K562 (cell line): Measurements from ENCODE around the gene WDR90. TPM values are rescaled to one million over a fixed set of nuclear protein-coding genes. Genes with fewer than 3 reads are reported as not detected.
A peak's percentile ranks its signal among the peaks of the same experiment; 100 is the strongest.

Experiments
- ATAC-seq: fragments of 200-7000 bp; cut with Tn5 transposase; 3 replicates; pipeline ENCODE4 v1.9.1; 2020; ENCODE audit warnings: moderate library complexity
- BruUV-seq: library from RNA; stranded (reverse); fragments of 400-500 nt; replicated peaks from 2 replicates; lab custom pipeline; 2021; lab: Mats Ljungman, UMichigan
- CTCF ChIA-PET: fragments of 300-600 bp; formaldehyde crosslinking; extraction: SDS; loops from one replicate; lab custom pipeline; 2021; ENCODE audit warnings: low intra/inter-chr PET ratio; lab: Yijun Ruan, JAX
- POLR2A ChIA-PET: fragments of 300-600, 350-650 bp; sonication (Branson Sonifier 250); formaldehyde crosslinking; extraction: SDS; loops from one replicate; lab custom pipeline; 2021; ENCODE audit warnings: antibody characterized with exemption, inconsistent platforms; lab: Yijun Ruan, JAX
- DNase-seq, 4 experiments: peaks; one replicate each; pipeline versions ENCODE4 v3.0.0 to v3.0.0-alpha.2; 2011 to 2018; ENCODE audit warnings: low spot score in 3 of 4, mixed read lengths in 3 of 4; ENCODE audit errors: extremely low read depth in 1 of 4
- FAIRE-seq: peaks from 2 replicates; lab custom pipeline; 2011; peaks lifted over from hg19 to GRCh38; lab: Jason Lieb, UNC
- H2AFZ ChIP-seq: 2 replicates; pipeline ENCODE4 v1.6.0; 2011; ENCODE audit warnings: low read depth, low read length, control low read depth, inconsistent platforms
- H3K27ac ChIP-seq: fragments of 200-600 bp; 3 replicates; pipeline ENCODE4 v1.8.0; 2011; ENCODE audit warnings: low read depth, mild to moderate bottlenecking, control low read depth, inconsistent platforms, low read length, moderate library complexity, mixed read lengths; ENCODE audit errors: extremely low read depth
- H3K27me3 ChIP-seq, 2 experiments: fragments of 300-600 bp in 1 of 2; 2 replicates in 1 of 2; 3 replicates in 1 of 2; pipeline versions ENCODE4 v1.6.0 to v1.8.0; 2011; ENCODE audit warnings: inconsistent platforms in 2 of 2, low read length in 2 of 2, mild to moderate bottlenecking in 1 of 2, mixed read lengths in 1 of 2, moderate library complexity in 1 of 2; ENCODE audit not compliant: control insufficient read depth in 2 of 2, insufficient read depth in 2 of 2
- H3K36me3 ChIP-seq: fragments of 300-600 bp; 3 replicates; pipeline ENCODE4 v1.8.0; 2011; ENCODE audit warnings: mild to moderate bottlenecking, low read length, inconsistent platforms; ENCODE audit not compliant: control insufficient read depth, insufficient read depth
- H3K4me1 ChIP-seq, 2 experiments: fragments of 200-600 bp in 1 of 2; replicated peaks in 1 of 2; 2 replicates in 1 of 2; 3 replicates in 1 of 2; pipeline versions ENCODE4 v1.5.1 to v1.8.0; 2011; ENCODE audit warnings: inconsistent platforms in 2 of 2, low read length in 2 of 2, mild to moderate bottlenecking in 1 of 2, mixed read lengths in 1 of 2, moderate library complexity in 1 of 2; ENCODE audit not compliant: control insufficient read depth in 2 of 2, insufficient read depth in 2 of 2
- H3K4me2 ChIP-seq: 2 replicates; pipeline ENCODE4 v1.6.1; 2011; ENCODE audit warnings: low read length, control low read depth, inconsistent platforms, mixed read lengths; ENCODE audit not compliant: insufficient read depth
- H3K4me3 ChIP-seq: fragments of 200-600 bp; sonication (generic), shearing (Covaris generic); 2 replicates; pipeline ENCODE4 v1.5.1; 2016; ENCODE audit warnings: control low read depth, inconsistent platforms
- H3K79me2 ChIP-seq: fragments of 200-600 bp; 3 replicates; pipeline ENCODE4 v1.8.0; 2011; ENCODE audit warnings: low read length, inconsistent platforms; ENCODE audit not compliant: control insufficient read depth, insufficient read depth
- H3K9ac ChIP-seq, 2 experiments: 2 replicates each; pipeline versions ENCODE4 v1.6.0 to v1.6.1; 2011; ENCODE audit warnings: low read depth in 2 of 2, low read length in 2 of 2, control low read depth in 1 of 2, inconsistent platforms in 1 of 2, mild to moderate bottlenecking in 1 of 2, mixed read lengths in 1 of 2; ENCODE audit not compliant: insufficient read depth in 1 of 2
- H3K9me1 ChIP-seq: one replicate; pipeline ENCODE4 v1.6.0; 2011; ENCODE audit warnings: inconsistent platforms, mild to moderate bottlenecking, low read length, moderate library complexity; ENCODE audit not compliant: control insufficient read depth, insufficient read depth
- H3K9me3 ChIP-seq: replicated peaks from 2 replicates; pipeline ENCODE4 v1.5.1; 2011; ENCODE audit warnings: low read depth, low read length, inconsistent platforms; ENCODE audit not compliant: control insufficient read depth, insufficient read depth
- H4K20me1 ChIP-seq: replicated peaks from 2 replicates; pipeline ENCODE4 v1.6.1; 2011; ENCODE audit warnings: low read length, inconsistent platforms, mixed read lengths; ENCODE audit not compliant: control insufficient read depth, insufficient read depth
- CHD1 ChIP-seq: fragments of 200-600 bp; sonication (generic); IDR thresholded peaks from one replicate; pipeline ENCODE4 v1.6.1; 2012; ENCODE audit warnings: mild to moderate bottlenecking, moderate library complexity, low read length, inconsistent platforms
- HDAC6 ChIP-seq: IDR thresholded peaks from 2 replicates; pipeline ENCODE4 v1.6.1; 2012; ENCODE audit warnings: low read depth, mild to moderate bottlenecking, control low read depth, inconsistent platforms, low read length, moderate library complexity
- NFE2L1 ChIP-seq: fragments of 450-650 bp; IDR thresholded peaks from 2 replicates; pipeline ENCODE4 v1.6.1; 2016; ENCODE audit warnings: missing genetic modification characterization, low read depth, mild to moderate bottlenecking, missing compliant biosample characterization, moderate library complexity, borderline replicate concordance
- NR2C1 ChIP-seq, 2 experiments: fragments of 450-650 bp; IDR thresholded peaks; 2 replicates each; pipeline ENCODE4 v1.6.1; 2017; ENCODE audit warnings: mild to moderate bottlenecking in 2 of 2, antibody characterized with exemption in 1 of 2, inconsistent platforms in 1 of 2, missing compliant biosample characterization in 1 of 2, missing genetic modification characterization in 1 of 2
- NR2C2 ChIP-seq, 2 experiments: fragments of 200-800 bp in 1 of 2; sonication (Bioruptor generic) in 1 of 2; sonication (generic) in 1 of 2; formaldehyde crosslinking in 1 of 2; IDR thresholded peaks; 2 replicates each; pipeline versions ENCODE4 v1.6.1 to v1.8.0; 2016 to 2022; ENCODE audit warnings: mild to moderate bottlenecking in 1 of 2, missing compliant biosample characterization in 1 of 2, missing genetic modification characterization in 1 of 2, missing genetic modification reagents in 1 of 2
- PTRF ChIP-seq: fragments of 450-650 bp; IDR thresholded peaks from 2 replicates; pipeline ENCODE4 v1.6.1; 2016; ENCODE audit warnings: mild to moderate bottlenecking, missing genetic modification characterization, missing compliant biosample characterization
- ZBTB7A ChIP-seq: IDR thresholded peaks from 2 replicates; pipeline ENCODE4 v1.6.1; 2011; ENCODE audit warnings: low read depth, mild to moderate bottlenecking, low read length, moderate library complexity, borderline replicate concordance; ENCODE audit not compliant: control insufficient read depth
- ZKSCAN8 ChIP-seq: fragments of 200-800 bp; sonication (Bioruptor generic); IDR thresholded peaks from 2 replicates; pipeline ENCODE4 v1.6.1; 2016; ENCODE audit warnings: missing genetic modification characterization, missing compliant biosample characterization
- ZNF561 ChIP-seq: fragments of 450-650 bp; formaldehyde crosslinking; conservative IDR thresholded peaks from 2 replicates; pipeline ENCODE4 v1.4.0; 2020; ENCODE audit warnings: mild to moderate bottlenecking, moderate library complexity
- ZNF766 ChIP-seq: fragments of 200-800 bp; sonication (Bioruptor generic); conservative IDR thresholded peaks from 2 replicates; pipeline ENCODE4 v1.6.1; 2016; ENCODE audit warnings: missing genetic modification characterization, missing compliant biosample characterization
- WGBS: fragments of 100-300 bp; shearing (Covaris generic); methylation state at CpG from one replicate; pipeline ENCODE4 v1.1.6; 2016; ENCODE audit warnings: low coverage, mixed read lengths; ENCODE audit not compliant: insufficient coverage; ENCODE audit errors: missing lambda C conversion rate; 5-methylcytosine and 5-hydroxymethylcytosine counted together
- in situ Hi-C: fragments of 300-500 bp; cut with MboI; formaldehyde crosslinking; loops from 4 replicates; pipeline ENCODE4 v1.15.0; 2018; ENCODE audit warnings: inconsistent platforms, mixed read lengths
- intact Hi-C: fragments of 100-400 bp; cut with micrococcal nuclease; formaldehyde crosslinking; loops from 2 replicates; pipeline ENCODE4 v1.14.2; 2022
- polyA plus RNA-seq, 8 experiments: library from polyadenylated mRNA; depleted of rRNA in 4 of 8; stranded (reverse) in 5 of 8; unstranded in 3 of 8; fragments of >200 nt; fragmentation: Nextera tagmentation in 2 of 8; fragmentation: Illumina TruSeq in 1 of 8; extraction: Ambion mirVana in 2 of 8; extraction: Trizol in 1 of 8; gene quantifications; 2 replicates each; pipeline versions ENCODE4 v1.2.1 to v1.2.3, GENCODE V29; 2011 to 2014; ENCODE audit warnings: inconsistent platforms in 1 of 8, missing spikeins in 1 of 8
- total RNA-seq, 7 experiments: library from RNA; depleted of rRNA in 6 of 7; stranded (reverse); fragments of >200 nt in 6 of 7; fragmentation: Illumina TruSeq in 2 of 7; extraction: Trizol in 2 of 7; gene quantifications; 2 replicates each; pipeline versions ENCODE4 v1.2.1 to v1.2.3, GENCODE V29; 2011 to 2021; ENCODE audit warnings: low replicate concordance in 1 of 7
- TF ChIP-seq, protein P1 (sequence below), 2 experiments: IDR thresholded peaks; 2 replicates each; pipeline ENCODE4 v1.6.1; 2011; ENCODE audit warnings: borderline replicate concordance in 1 of 2, control low read depth in 1 of 2, low read depth in 1 of 2, low read length in 1 of 2, mild to moderate bottlenecking in 1 of 2, mixed read lengths in 1 of 2, moderate library complexity in 1 of 2; ENCODE audit not compliant: insufficient read depth in 1 of 2, insufficient read length in 1 of 2, poor library complexity in 1 of 2, severe bottlenecking in 1 of 2; ENCODE audit errors: extremely low read depth in 1 of 2
- TF ChIP-seq, protein P2 (sequence below): fragments of 200-800 bp; sonication (Bioruptor generic); IDR thresholded peaks from 2 replicates; pipeline ENCODE4 v1.6.1; 2017; ENCODE audit warnings: missing genetic modification characterization, missing compliant biosample characterization

Gene WDR90
- total and polyA plus RNA-seq, 9 of the 15 experiments (the other 6 are each of a cell fraction or from before 2014, with no cell fraction given): 0.44 to 12.6 (median 3.3) TPM

DNA sequence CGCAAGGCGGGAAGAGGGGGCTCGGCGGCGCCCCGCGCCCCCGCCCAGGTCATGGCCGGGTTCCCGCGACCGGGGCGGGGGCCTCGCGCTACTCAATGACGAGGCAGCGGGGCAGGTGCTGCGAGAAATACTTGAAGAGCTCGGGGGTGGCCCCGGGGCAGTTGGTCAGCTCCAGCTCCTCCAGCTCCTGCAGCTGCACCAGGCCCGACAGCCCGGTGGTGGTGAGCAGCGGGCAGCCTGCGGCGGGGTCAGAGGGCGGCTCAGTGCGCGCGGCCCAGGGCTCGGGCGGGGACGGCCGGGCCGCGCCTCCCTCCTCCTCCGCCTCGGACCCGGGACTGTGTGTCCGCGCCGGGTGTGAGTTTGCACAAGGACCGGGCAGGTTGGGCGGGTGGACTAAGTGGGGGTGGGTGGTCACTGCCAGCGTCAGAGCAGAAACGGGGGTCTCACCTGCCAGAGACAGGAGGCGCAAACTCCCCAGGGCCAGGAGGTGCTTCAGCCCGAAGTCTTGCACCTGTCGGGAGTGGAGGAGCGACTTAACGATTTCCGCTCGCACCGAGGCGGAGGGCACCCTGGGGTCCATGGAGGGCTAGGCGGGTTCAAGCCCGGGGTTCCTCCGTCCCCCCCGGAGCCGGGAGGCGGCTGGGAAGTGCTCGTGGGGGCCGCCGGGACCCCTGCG lies 45.2 kb downstream of the WDR90 start:
- ATAC-seq (peak; percentile 51), FAIRE-seq (no peak), DNase-seq (peak; percentile 43 to 48 (median 46))
- H3K36me3 ChIP-seq: peaks cover under 1% of the 10 kb centered on the region; the same call in 1 of the 3 replicates
- H3K4me1 ChIP-seq: peaks cover 9 to 64% of the 10 kb centered on the region in 2 experiments
- in situ Hi-C loops: no loop called here
- POLR2A ChIA-PET: interaction anchor here (0.6 to 1.2 kb wide), 2 partner anchors 14 to 21 kb away, joined by 3 to 4 read pairs; no protein-coding TSS in a partner anchor
- H3K27me3 ChIP-seq: peaks cover 6 to 12% of the 10 kb centered on the region in 2 experiments; a peak in 4 of 5 replicates
- no TSS peak for BruUV-seq
- peaks cover 2% of the 10 kb centered on the region for H3K9me1 ChIP-seq
- CTCF ChIA-PET: no interaction called here
- peak overlapping the region in 1 of 2 experiments; percentile 81; a peak in 2 of 4 replicates for H3K9ac ChIP-seq
- intact Hi-C loops: no loop called here
- TF ChIP-seq NFE2L1 (tag) (no peak), PTRF (tag) (no peak), ZNF561 (CRISPR knock-in tag) (no peak), ZKSCAN8 (CRISPR knock-in tag) (no peak), ZNF766 (CRISPR knock-in tag) (no peak), CHD1 (peak; percentile 9), HDAC6 (no peak), NR2C2 (CRISPR knock-in tag; IDR thresholded peaks at IDR 0.05) (peak; percentile 24; the same call in 1 of the 2 replicates), NR2C2 (tag; IDR thresholded peaks at IDR 0.05) (no peak; the same call in 1 of the 2 replicates), NR2C1 (IDR thresholded peaks at IDR 0.05) (peak; percentile 33; the same call in 1 of the 2 replicates), NR2C1 (tag; IDR thresholded peaks at IDR 0.05) (peak; percentile 46; the same call in 1 of the 2 replicates), ZBTB7A (no peak; the same call in 1 of the 2 replicates)
- TF ChIP-seq, protein P1, sequence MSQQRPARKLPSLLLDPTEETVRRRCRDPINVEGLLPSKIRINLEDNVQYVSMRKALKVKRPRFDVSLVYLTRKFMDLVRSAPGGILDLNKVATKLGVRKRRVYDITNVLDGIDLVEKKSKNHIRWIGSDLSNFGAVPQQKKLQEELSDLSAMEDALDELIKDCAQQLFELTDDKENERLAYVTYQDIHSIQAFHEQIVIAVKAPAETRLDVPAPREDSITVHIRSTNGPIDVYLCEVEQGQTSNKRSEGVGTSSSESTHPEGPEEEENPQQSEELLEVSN (IDR thresholded peaks at IDR 0.05; ENCODE audit: borderline replicate concordance in 1 of 2, extremely low read depth in 1 of 2, insufficient read depth in 1 of 2, insufficient read length in 1 of 2, low read depth in 1 of 2, low read length in 1 of 2, poor library complexity in 1 of 2, severe bottlenecking in 1 of 2): peak in 1 of 2 experiments; percentile 55
- TF ChIP-seq, protein P2, sequence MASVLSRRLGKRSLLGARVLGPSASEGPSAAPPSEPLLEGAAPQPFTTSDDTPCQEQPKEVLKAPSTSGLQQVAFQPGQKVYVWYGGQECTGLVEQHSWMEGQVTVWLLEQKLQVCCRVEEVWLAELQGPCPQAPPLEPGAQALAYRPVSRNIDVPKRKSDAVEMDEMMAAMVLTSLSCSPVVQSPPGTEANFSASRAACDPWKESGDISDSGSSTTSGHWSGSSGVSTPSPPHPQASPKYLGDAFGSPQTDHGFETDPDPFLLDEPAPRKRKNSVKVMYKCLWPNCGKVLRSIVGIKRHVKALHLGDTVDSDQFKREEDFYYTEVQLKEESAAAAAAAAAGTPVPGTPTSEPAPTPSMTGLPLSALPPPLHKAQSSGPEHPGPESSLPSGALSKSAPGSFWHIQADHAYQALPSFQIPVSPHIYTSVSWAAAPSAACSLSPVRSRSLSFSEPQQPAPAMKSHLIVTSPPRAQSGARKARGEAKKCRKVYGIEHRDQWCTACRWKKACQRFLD (CRISPR knock-in tag): no peak
- no peak overlapping the region for H3K27ac ChIP-seq
- H2AFZ ChIP-seq: 0 out of 2 replicates have a peak overlapping the region, but pooled peaks have one; percentile 40
- H3K4me2 ChIP-seq: peak overlapping the region; percentile 58; the same call in 1 of the 2 replicates
- H3K4me3 ChIP-seq: peak overlapping the region; percentile 45
- WGBS: 10% methylated on average over 30 of the region's 64 CpGs
- peaks cover 11% of the 10 kb centered on the region; the same call in 2 of the 3 replicates for H3K79me2 ChIP-seq
- H3K9me3 ChIP-seq: no peaks in the 10 kb centered on the region
- no peaks in the 10 kb centered on the region for H4K20me1 ChIP-seq
